Activated naive CD8-positive, alpha-beta T cell treated with anti-CD3 and anti-CD28 coated beads, Interleukin-2, amount 50 U/mL, for 16 hours (primary cell): ENCODE measurements around the gene TTLL1.

ENCODE experiments used
- DNase-seq: peaks from one replicate; pipeline ENCODE4 v3.0.0-alpha.2; 2020; ENCODE audit warnings: low read depth, low spot score

TTLL1 gene

GRCh38 chr22:42994276-42994916 lies 94.8 kb downstream of the TTLL1 start:
- DNase-seq = no peak

GRCh38 chr22:42993651-42994275 lies 95.4 kb downstream of the TTLL1 start:
- no peak for DNase-seq

- no peak for DNase-seq
These were observed 96.2 kb downstream of the TTLL1 start for GRCh38 chr22:42992886-42993479.

- no peak for DNase-seq
These were observed 97.1 kb downstream of the TTLL1 start for GRCh38 chr22:42992092-42992491.

GRCh38 chr22:42991010-42991651 lies 98.1 kb downstream of the TTLL1 start:
- DNase-seq = no peak

GRCh38 chr22:42990131-42990838 lies 98.9 kb downstream of the TTLL1 start:
- no peak for DNase-seq
